GM12865 (cell line): ENCODE data around the gene PKP4.
"Not testable (repeated sequence)": the region's sequence is repeated elsewhere in the genome, so short reads cannot be mapped to it uniquely, and the experiment has no call there.

Source experiments
- DNase-seq: peaks from one replicate; pipeline ENCODE4 v3.0.0; 2010; ENCODE audit warnings: low read depth
- H3K4me3 ChIP-seq: 2 replicates; pipeline ENCODE4 v1.5.1; 2011; ENCODE audit warnings: mild to moderate bottlenecking, low read depth, low read length, control low read depth
- TF ChIP-seq, protein P1 (sequence below): IDR thresholded peaks from 2 replicates; pipeline ENCODE4 v1.5.1; 2011; ENCODE audit warnings: low read length, control low read depth, low read depth, inconsistent platforms; ENCODE audit not compliant: insufficient read depth; ENCODE audit errors: missing control alignments

PKP4 gene

DNA sequence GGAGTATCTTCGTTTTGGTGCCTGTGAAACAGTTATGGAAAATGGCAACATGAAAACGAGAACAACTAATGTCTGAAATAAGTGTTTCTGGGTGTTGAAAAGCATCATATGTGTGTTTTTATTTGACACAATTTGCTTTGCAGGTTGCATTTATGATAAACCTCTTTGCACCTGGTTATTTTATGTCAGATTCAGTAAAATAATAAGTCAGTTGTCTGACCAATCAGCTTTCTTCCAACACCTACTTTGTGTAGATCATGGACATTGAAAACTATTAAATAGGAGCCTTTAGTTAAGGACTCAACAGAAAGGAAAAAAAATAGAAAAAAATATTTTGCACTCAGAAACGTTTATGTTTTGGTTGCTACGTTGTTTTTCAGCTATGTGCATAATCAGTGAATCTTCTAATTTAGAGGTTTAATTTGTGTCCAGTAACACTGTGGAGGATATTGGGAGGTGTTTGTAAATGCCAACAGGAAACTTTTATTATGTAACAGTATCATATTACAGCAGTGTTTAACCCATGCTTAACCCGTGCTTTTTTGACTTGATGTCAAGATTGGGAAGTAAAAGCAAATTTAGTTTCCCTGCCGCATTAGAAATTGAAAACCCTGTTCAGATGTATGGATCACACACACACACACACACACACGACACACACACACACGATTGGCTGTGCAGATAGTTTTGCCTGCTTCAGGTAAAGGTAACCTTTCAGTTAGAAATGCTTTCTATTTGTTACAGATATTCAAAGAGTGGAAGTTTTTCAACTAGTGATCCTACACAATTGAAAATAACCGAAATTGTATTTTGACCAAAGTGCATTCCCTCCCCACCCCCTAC lies 2.6 kb downstream of the PKP4 start:
- no peak for DNase-seq
- TF ChIP-seq, protein P1, sequence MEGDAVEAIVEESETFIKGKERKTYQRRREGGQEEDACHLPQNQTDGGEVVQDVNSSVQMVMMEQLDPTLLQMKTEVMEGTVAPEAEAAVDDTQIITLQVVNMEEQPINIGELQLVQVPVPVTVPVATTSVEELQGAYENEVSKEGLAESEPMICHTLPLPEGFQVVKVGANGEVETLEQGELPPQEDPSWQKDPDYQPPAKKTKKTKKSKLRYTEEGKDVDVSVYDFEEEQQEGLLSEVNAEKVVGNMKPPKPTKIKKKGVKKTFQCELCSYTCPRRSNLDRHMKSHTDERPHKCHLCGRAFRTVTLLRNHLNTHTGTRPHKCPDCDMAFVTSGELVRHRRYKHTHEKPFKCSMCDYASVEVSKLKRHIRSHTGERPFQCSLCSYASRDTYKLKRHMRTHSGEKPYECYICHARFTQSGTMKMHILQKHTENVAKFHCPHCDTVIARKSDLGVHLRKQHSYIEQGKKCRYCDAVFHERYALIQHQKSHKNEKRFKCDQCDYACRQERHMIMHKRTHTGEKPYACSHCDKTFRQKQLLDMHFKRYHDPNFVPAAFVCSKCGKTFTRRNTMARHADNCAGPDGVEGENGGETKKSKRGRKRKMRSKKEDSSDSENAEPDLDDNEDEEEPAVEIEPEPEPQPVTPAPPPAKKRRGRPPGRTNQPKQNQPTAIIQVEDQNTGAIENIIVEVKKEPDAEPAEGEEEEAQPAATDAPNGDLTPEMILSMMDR, result no peak
- H3K4me3 ChIP-seq, result no peak overlapping the region

DNA sequence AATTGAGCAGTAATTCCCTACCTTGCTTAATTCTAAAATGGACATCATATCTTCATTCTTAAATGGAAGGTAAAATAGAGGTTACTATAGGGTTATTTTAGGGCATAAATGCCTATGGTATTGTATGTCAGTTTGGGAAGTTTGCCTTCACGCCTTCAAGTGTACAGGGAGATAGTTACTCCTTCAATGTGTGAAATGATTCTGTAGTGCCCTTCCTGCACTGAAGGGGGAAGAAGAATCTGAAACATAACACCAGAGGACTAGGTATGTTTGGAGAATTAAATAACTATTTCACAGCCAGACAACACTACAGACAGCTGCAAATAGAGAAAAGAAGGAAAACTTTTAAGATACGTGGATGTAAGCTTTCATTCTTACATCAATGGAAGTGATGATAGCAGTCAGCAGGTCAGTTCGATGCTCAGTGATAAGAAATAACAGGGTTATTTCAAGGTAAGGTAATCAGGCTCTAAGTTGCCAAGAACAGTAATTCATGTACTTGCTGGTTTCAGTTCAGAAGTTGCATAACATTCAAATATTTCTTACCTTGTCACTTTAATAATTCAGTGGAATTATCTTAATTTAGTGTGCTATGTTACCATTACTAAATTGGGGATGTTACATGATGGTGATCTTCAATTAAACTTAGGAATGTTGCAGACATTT lies 4.0 kb downstream of the PKP4 start:
- TF ChIP-seq, protein P1, result no peak
- peak overlapping the region; percentile 24 for H3K4me3 ChIP-seq
- DNase-seq, result peak; percentile 20

DNA sequence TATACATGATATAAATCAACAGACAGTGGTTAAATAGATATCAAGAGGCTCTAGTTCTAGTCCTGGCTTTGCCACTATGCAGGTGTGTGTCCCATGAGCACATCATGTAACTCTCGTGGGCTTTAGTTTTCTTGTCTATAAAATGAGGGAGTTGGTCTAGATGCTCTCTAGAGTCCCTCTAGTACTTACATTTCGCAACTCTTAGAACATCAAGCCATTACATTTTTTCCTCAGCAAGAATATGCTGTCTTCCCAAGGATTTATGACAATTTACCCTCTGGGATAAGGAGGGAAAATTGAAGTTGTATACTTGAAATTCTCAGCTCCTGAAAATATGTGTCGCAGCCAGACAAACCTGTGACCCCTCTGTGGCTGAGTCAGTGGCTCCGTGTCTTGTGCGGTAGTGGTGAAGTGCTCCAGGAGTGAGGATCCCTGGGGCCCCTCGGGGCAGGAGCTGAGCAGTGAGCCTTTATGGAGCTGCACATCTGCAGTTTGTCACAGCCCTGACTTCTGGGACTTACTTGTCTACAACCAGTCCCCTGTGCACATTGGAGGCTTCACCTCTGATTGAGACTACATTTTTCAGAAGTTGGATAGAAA lies 6.8 kb downstream of the PKP4 start:
- TF ChIP-seq, protein P1, result no peak
- H3K4me3 ChIP-seq, result no peak overlapping the region
- no peak for DNase-seq

DNA sequence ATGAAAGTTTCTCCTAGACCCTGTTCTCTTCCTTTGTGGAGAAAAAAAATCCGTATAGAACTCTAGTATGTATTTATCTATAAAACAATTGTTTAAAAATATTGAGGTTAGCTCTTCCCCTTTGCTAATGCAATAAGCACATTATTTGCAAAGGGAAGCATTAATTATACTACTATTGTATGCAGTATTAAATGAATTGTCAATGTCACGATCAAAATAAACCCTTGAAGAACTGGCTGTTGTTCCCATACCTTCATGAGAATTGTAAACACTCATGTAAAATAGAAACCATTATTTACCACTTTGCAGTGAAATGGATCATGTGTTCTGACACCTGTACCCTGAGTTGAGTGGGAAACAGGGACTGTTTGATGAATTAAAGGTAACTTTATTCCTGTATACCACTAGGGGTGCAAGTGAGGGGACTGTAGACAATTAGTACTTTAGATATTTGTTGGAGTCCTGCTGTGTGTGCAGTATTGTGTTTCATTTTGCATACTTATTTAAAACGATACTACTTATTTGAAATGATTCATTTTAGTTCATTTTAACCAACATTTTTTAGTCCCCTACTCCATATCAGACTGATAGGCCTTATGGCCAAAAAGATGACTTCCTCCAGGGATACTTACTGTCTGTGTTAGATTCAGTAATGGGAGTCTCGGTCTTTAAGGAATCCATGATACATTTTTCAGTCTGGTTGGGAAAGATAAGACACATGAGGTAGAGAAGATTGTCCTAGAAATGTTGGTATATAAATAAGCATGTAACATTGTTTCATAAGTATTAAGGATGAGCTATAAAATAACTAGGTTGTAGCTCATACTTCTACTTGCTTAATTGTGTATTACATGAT lies 7.9 kb downstream of the PKP4 start:
- TF ChIP-seq, protein P1, result peak; percentile 49

DNA sequence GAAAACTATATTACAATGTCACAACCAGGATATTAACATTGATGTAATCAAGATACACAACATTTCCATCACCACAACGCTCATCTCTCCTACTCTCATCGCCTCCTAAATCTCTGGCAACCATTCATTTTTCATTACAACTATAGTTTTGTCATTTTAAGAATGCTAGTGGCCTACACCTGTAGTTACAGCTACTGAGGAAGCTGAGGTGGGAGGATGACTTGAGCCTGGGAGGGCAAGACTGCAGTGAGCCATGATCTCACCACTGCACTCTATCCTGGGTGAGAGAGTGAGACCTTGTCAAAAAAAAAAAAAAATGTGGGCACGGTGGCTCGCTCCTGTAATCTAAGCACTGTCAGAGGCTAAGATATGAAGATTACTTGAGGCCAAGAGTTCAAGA lies 10.5 kb downstream of the PKP4 start:
- H3K4me3 ChIP-seq, result no peak overlapping the region
- TF ChIP-seq, protein P1, result no peak
- no peak for DNase-seq

More for the DNA sequence above, 7.9 kb downstream of the PKP4 start:
- no peak overlapping the region for H3K4me3 ChIP-seq
- DNase-seq, result peak; percentile 46

- not testable (repeated sequence) for H3K4me3 ChIP-seq, DNase-seq
Measured at GRCh38 chr2:158472829-158473228, 16.1 kb downstream of the PKP4 start.

DNA sequence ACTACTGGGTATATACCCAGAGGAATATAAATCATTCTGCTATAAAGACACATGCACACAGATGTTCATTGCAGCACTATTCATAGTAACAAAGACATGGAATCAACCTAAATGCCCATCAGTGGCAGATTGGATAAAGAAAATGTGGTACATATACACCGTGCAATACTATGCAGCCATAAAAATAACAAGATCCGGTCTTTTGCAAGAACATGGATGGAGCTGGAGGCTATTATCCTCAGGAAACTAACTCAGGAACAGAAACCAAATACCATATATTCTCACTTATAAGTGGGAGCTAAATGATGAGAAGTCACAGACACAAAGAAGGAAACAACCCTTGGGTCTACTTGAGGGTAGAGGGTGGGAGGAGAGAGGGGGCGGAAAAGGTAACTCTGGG lies 16.5 kb downstream of the PKP4 start:
- not testable (repeated sequence) for H3K4me3 ChIP-seq

More for the DNA sequence above, 16.5 kb downstream of the PKP4 start:
- DNase-seq, result not testable (repeated sequence)
